Inflammatory macrophage treated with lipopolysaccharide for 4 hours (primary cell): ENCODE results near the gene MRAP2.

Experiments
- DNase-seq: peaks from one replicate; pipeline ENCODE4 v3.0.0-alpha.2; 2020

Gene MRAP2

GRCh38 chr6:84137989-84138575 is 104.5 kb downstream of the MRAP2 start:
- no peak for DNase-seq

DNA sequence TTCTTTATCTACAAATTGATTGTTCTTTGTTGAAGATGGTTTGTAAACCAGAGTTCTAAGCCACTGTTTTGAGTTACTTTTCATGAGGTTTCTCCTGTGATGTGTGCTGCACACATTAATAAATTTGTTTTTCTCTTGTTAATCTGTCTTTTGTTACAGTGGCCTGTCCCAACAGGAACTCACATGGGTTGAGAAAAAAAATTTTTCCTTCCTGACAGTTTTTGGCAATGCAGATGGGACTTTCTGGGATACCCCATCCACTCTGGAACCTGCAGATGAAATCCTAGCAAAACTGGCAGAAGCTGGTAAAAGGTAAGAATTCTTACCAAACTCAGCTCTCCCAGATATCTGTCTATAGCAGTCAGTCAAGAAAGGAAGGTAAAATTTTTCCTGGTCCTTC is 105.7 kb downstream of the MRAP2 start:
- no peak for DNase-seq
